Dermis microvascular lymphatic vessel endothelial cell (primary cell): ENCODE results near the gene ZNF550. TPM values are rescaled to one million over a fixed set of nuclear protein-coding genes. Genes with fewer than 3 reads are reported as not detected.
"Not testable (repeated sequence)": the region's sequence is repeated elsewhere in the genome, so short reads cannot be mapped to it uniquely, and the experiment has no call there.

Source experiments
- DNase-seq, 2 donors: peaks; one replicate each; pipeline versions ENCODE4 v3.0.0 to v3.0.0-alpha.2; 2010; ENCODE audit warnings: low read depth in 2 of 2
- total RNA-seq: library from RNA; depleted of rRNA; stranded (reverse); fragments of >200 nt; gene quantifications from 2 replicates; pipeline ENCODE4 v1.2.1, GENCODE V29; 2014

ZNF550 gene
- total RNA-seq, 1 donor from 2014 or later: 4.2 TPM

- DNase-seq: peak; percentile 87 to 90
These were observed 32.4 kb downstream of the ZNF550 start, which contains the start of gene ZNF549 for GRCh38 chr19:57527136-57527881. Gene ZNF549 (plus strand): TSS chr19:57527356. CDS start chr19:57527574, 218 bp downstream.

- not testable (repeated sequence) for DNase-seq
These were observed 41.6 kb downstream of the ZNF550 start for GRCh38 chr19:57518021-57518420.

GRCh38 chr19:57515255-57515654 lies 44.4 kb downstream of the ZNF550 start:
- DNase-seq: no peak

GRCh38 chr19:57512845-57513244 lies 46.8 kb downstream of the ZNF550 start:
- peak in 1 of 2 donors; percentile 31 for DNase-seq

- no peak for DNase-seq
These were observed 48.2 kb downstream of the ZNF550 start for GRCh38 chr19:57511484-57511883.

- DNase-seq: no peak
These were observed 53.5 kb downstream of the ZNF550 start for GRCh38 chr19:57506163-57506562.

- peak; percentile 41 to 45 for DNase-seq
These were observed 59.3 kb downstream of the ZNF550 start for GRCh38 chr19:57500400-57500799.

- DNase-seq: peak; percentile 88 to 96
These were observed 59.8 kb downstream of the ZNF550 start, which contains the start of gene ZNF773 for GRCh38 chr19:57499680-57500395. Gene ZNF773 (plus strand): TSS chr19:57499938. CDS start chr19:57500081, 143 bp downstream.

GRCh38 chr19:57499332-57499679 lies 60.4 kb downstream of the ZNF550 start:
- not testable (repeated sequence) for DNase-seq

GRCh38 chr19:57488299-57488644 lies 71.4 kb downstream of the ZNF550 start:
- peak; percentile 30 to 42 for DNase-seq

- peak; percentile 73 to 86 for DNase-seq
These were observed 72.0 kb downstream of the ZNF550 start, which contains the start of gene ZNF419 for GRCh38 chr19:57487477-57488298. Gene ZNF419 (plus strand): TSS chr19:57487750. CDS start chr19:57487951, 201 bp downstream.

Other genes starting within 250 kb of the ZNF550 start
- 7.8 and 10.1 TPM in 2 replicates for gene ZNF543, start 239.4 kb downstream of the ZNF550 start, total RNA-seq
- gene ZNF304, start 208.6 kb downstream of the ZNF550 start, total RNA-seq: 8.1 and 10.7 TPM in 2 replicates
- 8.0 and 11.1 TPM in 2 replicates for gene TRAPPC2B, start 196.3 kb downstream of the ZNF550 start, total RNA-seq
- 2.3 and 3.0 TPM in 2 replicates for gene ZNF547, start 196.3 kb downstream of the ZNF550 start, total RNA-seq
- gene ZNF548, start 170.0 kb downstream of the ZNF550 start, total RNA-seq: 8.0 and 13.5 TPM in 2 replicates
- gene ZNF17, start 148.7 kb downstream of the ZNF550 start, total RNA-seq: 9.8 and 10.9 TPM in 2 replicates
- gene ZNF749, start 124.5 kb downstream of the ZNF550 start, total RNA-seq: 8.5 and 11.5 TPM in 2 replicates
- gene VN1R1, start 102.7 kb downstream of the ZNF550 start, total RNA-seq: 0.13 and 0.51 TPM in 2 replicates
- 13.1 and 14.7 TPM in 2 replicates for gene ZNF772, start 82.3 kb downstream of the ZNF550 start, total RNA-seq
- 7.7 and 14.9 TPM in 2 replicates for gene ZNF419, start 72.1 kb downstream of the ZNF550 start, total RNA-seq
- gene ZNF773, start 59.9 kb downstream of the ZNF550 start, total RNA-seq: 5.8 and 12.1 TPM in 2 replicates
- gene ZNF549, start 32.5 kb downstream of the ZNF550 start, total RNA-seq: 2.8 and 4.9 TPM in 2 replicates
- gene ZNF416, start 19.0 kb upstream of the ZNF550 start, total RNA-seq: 2.7 and 4.6 TPM in 2 replicates
- 3.9 and 7.7 TPM in 2 replicates for gene ZIK1, start 24.3 kb upstream of the ZNF550 start, total RNA-seq
- 3.9 and 4.7 TPM in 2 replicates for gene ZNF530, start 40.0 kb upstream of the ZNF550 start, total RNA-seq
- gene ZNF134, start 54.4 kb upstream of the ZNF550 start, total RNA-seq: 13.2 and 16.4 TPM in 2 replicates
- gene ZNF211, start 73.3 kb upstream of the ZNF550 start, total RNA-seq: 6.7 and 9.0 TPM in 2 replicates
- not detected in 2 replicates for gene ZSCAN4, start 109.1 kb upstream of the ZNF550 start, total RNA-seq
- 5.4 and 8.5 TPM in 2 replicates for gene ZNF551, start 122.1 kb upstream of the ZNF550 start, total RNA-seq
- 0.13 and 0.63 TPM in 2 replicates for gene ZNF154, start 149.3 kb upstream of the ZNF550 start, total RNA-seq
- gene ZNF671, start 167.8 kb upstream of the ZNF550 start, total RNA-seq: 5.0 and 5.7 TPM in 2 replicates
- gene ZNF776, start 187.0 kb upstream of the ZNF550 start, total RNA-seq: 12.5 and 17.6 TPM in 2 replicates
- gene ZNF586, start 209.8 kb upstream of the ZNF550 start, total RNA-seq: 10.1 and 12.9 TPM in 2 replicates